GM19468 (cell line): Measurements from ENCODE around the gene UFD1.

Experiments used
- ATAC-seq: cut with Tn5 transposase; IDR thresholded peaks from one replicate; pipeline ENCODE4 v1.9.1; 2021; ENCODE audit warnings: mild to moderate bottlenecking, moderate library complexity, moderate number of reproducible peaks; ENCODE audit not compliant: unreplicated experiment; ENCODE audit errors: extremely low read depth

The UFD1 gene

DNA sequence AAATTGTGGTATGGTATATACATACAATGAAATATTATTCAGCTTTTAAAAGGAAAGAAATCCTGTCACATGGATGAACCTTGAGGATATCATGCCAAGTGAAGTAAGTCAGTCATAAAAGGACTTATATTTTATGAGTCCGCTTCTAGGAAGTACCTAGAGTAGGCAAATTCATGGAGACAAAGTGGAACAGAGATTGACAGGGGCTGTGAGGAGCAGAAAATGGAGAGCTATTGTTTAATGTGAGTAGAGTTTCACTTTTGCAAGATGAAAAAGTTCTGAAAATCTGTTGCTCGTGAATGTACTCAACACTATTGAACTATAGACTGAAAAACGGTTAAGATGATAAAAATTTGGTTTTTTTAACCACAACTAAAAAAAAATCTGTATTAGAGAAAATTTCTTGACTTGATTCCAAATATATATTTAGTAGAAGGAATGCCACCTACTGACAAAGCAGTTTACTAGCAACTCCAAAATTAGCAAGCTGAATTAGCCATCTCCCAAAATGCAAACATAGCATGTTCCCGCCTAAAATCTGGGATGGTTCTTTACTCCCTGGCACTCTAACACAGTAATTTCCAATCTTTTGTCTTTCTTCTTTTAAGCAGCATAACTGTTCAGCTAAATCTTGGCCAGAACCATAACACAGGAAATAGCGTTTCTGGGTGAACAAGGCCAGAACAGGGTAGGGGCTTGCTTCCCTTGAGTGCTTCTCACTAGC, 1.5 kb downstream of the UFD1 start:
- ATAC-seq = no peak

DNA sequence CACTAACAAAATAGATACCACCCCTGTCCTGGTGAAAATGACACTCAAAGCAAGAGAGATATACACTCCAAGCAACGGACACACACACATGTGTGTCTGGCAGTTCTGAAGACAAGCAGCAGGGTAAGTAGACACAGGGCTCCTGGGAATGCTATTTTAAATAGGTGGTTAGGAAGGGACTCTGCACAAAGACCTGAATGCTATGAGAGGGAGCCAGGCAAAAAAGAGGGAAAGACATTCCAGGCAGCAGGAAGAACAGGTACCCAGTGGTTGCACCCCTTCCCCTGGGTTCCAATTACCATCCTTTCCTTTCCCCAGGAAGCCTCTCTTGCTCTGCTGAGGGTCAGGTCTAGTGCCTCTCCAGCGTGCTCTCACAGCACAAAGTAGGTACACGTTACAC, 3.0 kb downstream of the UFD1 start:
- ATAC-seq = no peak

GRCh38 chr22:19473578-19473977, 5.4 kb downstream of the UFD1 start:
- ATAC-seq = no peak

- ATAC-seq = no peak
Measured at GRCh38 chr22:19472233-19472632, 6.8 kb downstream of the UFD1 start.

DNA sequence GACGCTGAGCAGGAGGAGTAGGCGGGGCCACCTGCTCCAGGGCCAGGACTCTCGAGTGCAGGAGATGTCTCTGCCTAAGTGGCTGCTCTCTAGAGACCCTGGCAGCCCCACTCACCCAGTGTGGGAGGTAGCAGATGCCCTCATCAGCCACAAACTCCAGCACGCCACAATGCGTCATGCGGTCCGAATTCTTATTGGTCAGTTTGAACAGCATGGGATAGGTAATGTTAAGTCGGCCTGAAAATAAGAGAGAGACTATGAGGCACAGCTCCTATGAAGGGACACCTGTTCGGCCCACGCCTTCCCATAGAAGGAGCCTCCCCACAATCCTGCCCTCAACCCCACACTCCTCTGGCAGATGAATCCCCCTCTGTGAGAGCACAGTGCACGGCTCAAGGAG, 7.4 kb downstream of the UFD1 start:
- no peak for ATAC-seq

- no peak for ATAC-seq
Measured at GRCh38 chr22:19470010-19470409, 9.0 kb downstream of the UFD1 start.

DNA sequence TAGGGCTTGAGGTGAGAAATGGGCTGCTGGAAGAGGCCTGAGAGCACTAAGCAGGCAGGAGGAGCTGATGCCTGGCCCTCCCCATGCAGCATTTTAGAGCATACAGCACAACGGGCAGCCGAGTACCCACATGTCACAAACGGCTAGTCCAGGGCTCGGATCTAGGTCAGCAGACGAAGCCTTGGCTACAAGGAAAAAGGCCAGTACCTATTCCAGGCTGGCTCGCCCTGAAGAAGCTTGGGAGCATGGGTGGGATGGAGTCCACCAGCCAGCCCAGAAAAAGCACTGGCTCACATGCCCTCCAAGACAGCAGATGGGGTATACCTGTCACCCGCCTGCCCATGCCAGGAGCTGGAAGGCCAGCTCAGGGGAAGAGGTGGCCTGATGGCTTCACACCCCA, 9.6 kb downstream of the UFD1 start:
- no peak for ATAC-seq

GRCh38 chr22:19467912-19468311, 11.1 kb downstream of the UFD1 start:
- ATAC-seq = no peak

GRCh38 chr22:19466848-19467752, 11.9 kb downstream of the UFD1 start:
- ATAC-seq = no peak

DNA sequence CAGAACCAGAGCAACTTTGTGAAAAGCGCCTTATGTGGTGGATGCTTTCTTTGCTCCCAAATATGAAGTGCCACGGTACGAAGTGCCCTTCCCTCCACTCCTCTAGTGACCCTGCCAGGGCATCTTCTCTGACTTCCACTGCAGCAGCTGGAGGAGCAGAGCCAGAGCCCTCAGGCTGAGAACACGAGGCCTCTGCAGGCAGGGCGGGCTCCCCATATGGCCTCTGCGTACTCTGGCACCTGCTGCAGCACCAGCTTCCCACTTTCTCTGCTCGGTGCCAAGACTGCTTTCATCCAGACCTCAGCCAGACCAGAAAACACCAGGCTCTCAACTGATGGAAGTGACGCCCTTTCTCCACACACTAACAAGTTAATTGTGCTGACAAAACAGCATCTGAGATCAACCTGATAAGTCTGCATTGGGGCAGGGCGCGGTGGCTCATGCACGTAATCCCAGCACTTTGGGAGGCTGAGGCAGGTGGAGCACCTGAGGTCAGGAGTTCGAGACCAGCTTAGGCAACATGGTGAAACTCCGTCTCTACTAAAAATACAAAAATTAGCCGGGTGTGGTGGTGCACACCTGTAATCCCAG, 12.8 kb downstream of the UFD1 start:
- ATAC-seq = no peak

- ATAC-seq = no peak
Measured at GRCh38 chr22:19464975-19465374, 14.0 kb downstream of the UFD1 start.

DNA sequence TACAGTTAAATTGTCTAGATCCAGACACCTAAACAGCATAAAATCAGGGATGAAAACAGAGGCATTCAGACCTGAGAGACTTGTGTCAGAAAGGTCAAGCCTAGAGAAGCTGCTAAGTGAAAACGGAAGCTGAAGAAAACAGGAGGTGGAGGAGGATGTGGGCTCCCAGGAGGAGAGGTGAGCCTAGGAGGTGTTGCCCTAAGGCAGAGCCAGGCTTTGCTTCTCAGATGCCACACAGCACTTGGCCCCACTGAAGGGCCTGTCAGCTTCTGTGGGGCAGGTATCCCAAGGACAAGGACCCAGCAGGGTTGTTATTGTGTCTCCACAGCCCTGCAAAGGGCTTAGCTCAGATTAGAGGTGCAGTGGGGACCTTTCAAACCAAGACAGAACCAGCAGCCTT, 14.4 kb downstream of the UFD1 start:
- no peak for ATAC-seq

DNA sequence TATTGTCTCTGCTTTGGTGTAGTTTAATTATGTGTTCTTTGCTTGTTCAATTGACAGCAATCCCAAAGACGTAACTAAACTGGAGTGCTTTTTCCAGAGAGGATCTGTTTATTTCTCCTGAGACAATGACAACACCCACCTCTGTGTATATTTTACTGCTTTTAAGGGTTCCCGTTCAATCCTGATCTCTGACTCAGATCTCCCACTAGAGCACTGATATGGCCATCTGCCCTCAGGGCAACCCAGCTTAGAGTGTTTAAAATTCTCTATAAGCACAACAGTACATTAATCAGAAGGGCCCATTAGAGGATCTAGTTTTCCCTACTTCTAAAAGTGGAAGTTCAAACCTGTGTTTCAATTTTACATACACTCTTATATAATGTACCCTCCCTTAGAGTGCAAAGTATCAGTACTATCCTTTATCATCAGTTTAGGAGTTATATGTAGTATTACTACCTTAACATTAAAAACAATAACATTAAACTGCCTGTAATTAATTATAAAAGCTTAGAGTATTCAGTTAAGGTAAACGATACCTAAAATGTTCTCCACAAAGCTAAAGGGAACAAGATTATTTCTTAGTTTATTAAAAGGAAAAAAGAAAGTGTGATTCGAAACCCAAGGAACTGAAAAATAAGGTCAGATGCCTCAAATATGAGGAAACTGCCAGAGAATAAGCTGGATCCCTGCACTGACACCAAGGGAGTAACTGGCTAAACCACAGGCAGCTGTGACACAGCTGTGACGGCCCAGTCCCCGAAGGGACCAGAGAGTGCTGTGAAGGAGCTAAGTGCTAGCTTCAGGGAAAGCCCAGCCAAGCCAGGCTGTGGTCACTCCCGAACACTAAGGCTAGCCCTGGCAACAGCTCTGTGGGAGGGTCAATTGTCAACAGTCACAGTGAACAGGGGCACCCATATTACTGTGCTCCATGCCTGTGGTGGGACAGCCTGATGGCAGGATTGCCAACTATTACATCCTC, 15.2 kb downstream of the UFD1 start:
- ATAC-seq = no peak

- no peak for ATAC-seq
Measured at GRCh38 chr22:19463008-19463407, 16.0 kb downstream of the UFD1 start.

- ATAC-seq = no peak
Measured at GRCh38 chr22:19461506-19461905, 17.5 kb downstream of the UFD1 start.

DNA sequence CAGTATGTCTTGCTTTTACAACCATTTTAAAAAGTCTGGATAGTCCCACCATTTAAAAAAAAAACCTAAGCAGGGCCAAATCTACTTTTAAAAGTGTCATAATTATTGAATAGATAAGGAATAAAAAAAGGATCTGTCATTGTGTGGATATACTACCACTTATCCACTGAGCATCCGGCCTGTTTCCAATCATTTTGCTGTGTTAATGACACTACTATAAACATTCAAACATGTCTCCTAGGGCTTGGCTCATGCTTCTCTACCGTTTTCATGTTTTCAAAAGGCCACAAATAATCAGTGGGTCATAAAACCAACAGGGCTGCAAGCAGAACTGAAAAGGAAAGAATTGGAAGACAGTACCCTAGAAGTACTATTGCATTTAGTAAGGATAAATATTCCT, 19.0 kb downstream of the UFD1 start:
- ATAC-seq = no peak

DNA sequence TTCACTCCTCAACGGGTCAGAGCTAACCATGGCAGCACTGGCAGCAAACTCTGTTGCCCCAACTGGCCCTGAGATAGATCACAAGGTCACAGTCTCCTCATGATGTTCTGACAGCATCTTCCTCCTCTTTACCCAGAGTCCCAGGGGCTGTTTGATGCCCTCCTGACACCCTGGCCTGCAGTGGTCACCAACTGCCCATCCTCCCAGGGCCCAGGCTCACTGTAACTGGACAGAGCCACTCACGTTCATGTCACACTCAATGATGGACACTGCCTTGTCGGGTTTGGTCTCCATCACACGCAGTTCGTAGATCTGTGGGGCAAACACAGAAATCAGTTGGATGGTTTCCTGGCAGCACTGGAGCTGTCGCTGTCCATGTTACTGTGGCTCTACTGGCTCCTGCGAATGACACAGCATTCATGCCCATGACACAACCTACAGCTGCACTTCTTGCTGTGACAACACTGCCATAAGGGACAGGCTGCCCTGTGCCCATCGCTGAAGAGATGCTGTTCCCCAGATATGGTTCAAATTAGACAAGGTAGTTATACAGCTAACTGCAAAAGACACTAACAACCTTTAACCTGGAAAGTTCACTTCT, 21.1 kb downstream of the UFD1 start:
- no peak for ATAC-seq

DNA sequence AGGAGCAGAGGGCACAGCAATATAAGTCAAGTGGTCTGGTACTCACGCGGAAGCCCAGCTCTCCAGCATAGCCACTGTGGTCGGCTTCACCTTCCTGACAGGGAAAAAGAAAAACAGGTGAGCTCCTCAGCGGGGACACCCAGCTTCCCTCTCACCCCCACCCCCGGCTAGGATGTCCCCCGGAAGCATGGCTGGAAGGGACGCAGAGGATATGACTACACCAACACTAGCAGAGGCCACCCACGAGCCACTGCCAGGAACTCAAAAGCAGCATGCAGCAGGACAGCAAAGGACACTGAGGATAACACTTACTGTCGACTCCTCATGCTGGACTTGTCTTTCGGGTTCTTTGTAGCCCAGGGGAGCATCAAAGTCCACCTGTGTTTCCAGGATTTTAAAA, 22.5 kb downstream of the UFD1 start:
- no peak for ATAC-seq

DNA sequence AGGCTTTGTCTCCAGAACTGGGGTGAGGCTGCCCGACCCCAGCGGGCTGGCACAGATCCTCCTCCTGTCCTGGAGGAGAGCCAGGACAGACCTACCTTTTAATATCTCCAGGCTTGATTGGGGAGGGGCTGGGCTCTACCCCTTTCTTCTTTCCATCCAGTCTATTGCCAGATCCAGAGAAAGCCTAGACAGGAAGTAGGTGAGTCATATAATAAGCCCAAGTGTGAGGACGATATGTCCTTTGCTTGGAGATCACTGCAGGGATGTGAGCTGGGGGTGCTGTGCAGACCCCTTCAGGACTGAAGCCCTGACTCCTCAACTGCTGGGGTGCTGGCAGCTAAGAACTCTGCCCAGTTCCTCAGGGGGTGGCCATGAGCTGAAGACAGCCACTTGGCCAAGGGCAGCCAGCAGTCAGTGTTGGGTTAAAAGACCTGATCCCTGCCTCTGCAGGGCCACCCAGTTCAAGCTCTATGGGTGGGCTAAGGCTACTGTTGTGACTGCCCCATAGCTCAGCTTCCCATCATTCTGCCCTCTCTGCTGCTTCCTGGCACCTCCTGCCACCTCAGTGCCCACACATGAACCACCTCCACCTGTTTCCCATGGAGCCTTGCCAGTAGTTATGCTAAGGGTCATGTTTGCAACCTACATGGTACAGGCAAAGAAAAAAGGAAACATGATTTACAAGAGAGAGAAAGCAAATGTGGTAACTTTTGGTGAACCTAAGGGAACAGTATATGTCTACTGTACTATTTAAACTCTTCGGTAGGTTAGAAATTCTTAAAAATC, 23.2 kb downstream of the UFD1 start:
- ATAC-seq = no peak
